ENCODE data around the gene ARMH3. TPM values are rescaled to one million over a fixed set of nuclear protein-coding genes. Genes with fewer than 3 reads are reported as not detected.

Gene ARMH3
- total RNA-seq, 5 donors from 2014 or later (not counting 1 experiment from before 2014, with no cell fraction given), result 26.4 to 30.0 (median 27.2) TPM

- Mint-ChIP-seq H3K27me3 (no peaks in the 10 kb centered on the region), H3K36me3 (peaks cover 44% of the 10 kb centered on the region), H3K4me1 (peaks cover 11 to 19% (median 15%) of the 10 kb centered on the region in 3 donors), H3K9me3 (no peaks in the 10 kb centered on the region), H3K27ac (no peak overlapping the region), H3K4me3 (no peak overlapping the region)
- POLR2A ChIA-PET, result no interaction called here
- no peak overlapping the region for H3K4me3 ChIP-seq (ENCODE audit: control insufficient read depth in 1 of 2, extremely low read depth in 1 of 2, low read length in 1 of 2)
- no peaks in the 10 kb centered on the region for H3K9me3 ChIP-seq
- 91% methylated on average over 4 of the region's 4 CpGs for WGBS (ENCODE audit: insufficient coverage)
- H3K36me3 ChIP-seq (ENCODE audit: control insufficient read depth in 2 of 2, extremely low read depth in 1 of 2, insufficient read depth in 1 of 2, low read length in 1 of 2), result peaks cover 16 to 40% of the 10 kb centered on the region in 2 donors
- ATAC-seq (replicated peaks in 1 of 4), result no peak
- CTCF ChIA-PET, result interaction anchor here in 1 of 2 donors (1.3 kb wide), 2 partner anchors 41 to 162 kb away, joined by 3 to 4 read pairs; no protein-coding TSS in a partner anchor
- H3K27ac ChIP-seq (ENCODE audit: low read length), result no peak overlapping the region
- peaks cover 2 to 8% of the 10 kb centered on the region in 2 experiments for H3K4me1 ChIP-seq (ENCODE audit: control insufficient read depth in 1 of 2, extremely low read depth in 1 of 2, insufficient read depth in 2 of 2, low read length in 2 of 2)
- no peak for DNase-seq
- peaks cover 0 to 15% of the 10 kb centered on the region in 2 experiments for H3K27me3 ChIP-seq (replicated peaks in 1 of 2; ENCODE audit: control insufficient read depth in 2 of 2, extremely low read depth in 1 of 2, insufficient read depth in 2 of 2, low read length in 1 of 2)
These were observed 207.6 kb downstream of the ARMH3 start for GRCh38 chr10:101848408-101848807.

GRCh38 chr10:101845893-101846292 is 210.1 kb downstream of the ARMH3 start:
- no peak for ATAC-seq (replicated peaks in 1 of 4)
- ChIA-PET POLR2A (no interaction called here), CTCF (interaction anchor here (0.6 to 0.7 kb wide), 2 partner anchors 17 to 129 kb away, joined by 4 read pairs; no protein-coding TSS in a partner anchor)
- DNase-seq, result no peak
- H3K36me3 Mint-ChIP-seq, result peaks cover 38% of the 10 kb centered on the region
- no peak overlapping the region for H3K4me3 Mint-ChIP-seq
- no CpG with 5 or more reads among the region's 3 CpGs for WGBS (ENCODE audit: insufficient coverage)
- H3K4me3 ChIP-seq (ENCODE audit: control insufficient read depth in 1 of 2, extremely low read depth in 1 of 2, low read length in 1 of 2), result no peak overlapping the region
- no peaks in the 10 kb centered on the region for H3K9me3 Mint-ChIP-seq
- H3K4me1 Mint-ChIP-seq, result peaks cover 31 to 39% (median 32%) of the 10 kb centered on the region in 3 donors
- H3K27ac ChIP-seq (ENCODE audit: low read length), result no peak overlapping the region
- H3K27me3 Mint-ChIP-seq, result no peaks in the 10 kb centered on the region
- H3K27ac Mint-ChIP-seq, result no peak overlapping the region
- H3K27me3 ChIP-seq (replicated peaks in 1 of 2; ENCODE audit: control insufficient read depth in 2 of 2, extremely low read depth in 1 of 2, insufficient read depth in 2 of 2, low read length in 1 of 2), result peaks cover 0 to 24% of the 10 kb centered on the region in 2 experiments
- no peaks in the 10 kb centered on the region for H3K9me3 ChIP-seq
- peaks cover 4 to 22% of the 10 kb centered on the region in 2 experiments for H3K4me1 ChIP-seq (ENCODE audit: control insufficient read depth in 1 of 2, extremely low read depth in 1 of 2, insufficient read depth in 2 of 2, low read length in 2 of 2)
- peaks cover 13 to 37% of the 10 kb centered on the region in 2 donors for H3K36me3 ChIP-seq (ENCODE audit: control insufficient read depth in 2 of 2, extremely low read depth in 1 of 2, insufficient read depth in 1 of 2, low read length in 1 of 2)

- H3K4me1 Mint-ChIP-seq, result peaks cover 47 to 58% (median 47%) of the 10 kb centered on the region in 3 donors
- H3K4me3 Mint-ChIP-seq, result peak within 1 kb of the TSS; percentile 63 to 83 (median 71)
- Histone ChIP-seq H3K27me3 (replicated peaks in 1 of 2; ENCODE audit: control insufficient read depth in 2 of 2, extremely low read depth in 1 of 2, insufficient read depth in 2 of 2, low read length in 1 of 2) (peaks cover 0 to 25% of the 10 kb centered on the region in 2 experiments), H3K4me3 (ENCODE audit: control insufficient read depth in 1 of 2, extremely low read depth in 1 of 2, low read length in 1 of 2) (peak within 1 kb of the TSS; percentile 36 to 60), H3K9me3 (no peaks in the 10 kb centered on the region), H3K36me3 (ENCODE audit: control insufficient read depth in 2 of 2, extremely low read depth in 1 of 2, insufficient read depth in 1 of 2, low read length in 1 of 2) (peaks cover 13 to 20% of the 10 kb centered on the region in 2 donors), H3K4me1 (ENCODE audit: control insufficient read depth in 1 of 2, extremely low read depth in 1 of 2, insufficient read depth in 2 of 2, low read length in 2 of 2) (peaks cover 16 to 40% of the 10 kb centered on the region in 2 experiments), H3K27ac (ENCODE audit: low read length) (no peak within 1 kb of the TSS)
- WGBS (ENCODE audit: insufficient coverage), result 32% methylated on average over 40 of the region's 60 CpGs
- H3K27ac Mint-ChIP-seq, result peak within 1 kb of the TSS in 1 of 2 donors; percentile 0
- H3K36me3 Mint-ChIP-seq, result peaks cover 22% of the 10 kb centered on the region
- H3K9me3 Mint-ChIP-seq, result no peaks in the 10 kb centered on the region
- ATAC-seq (replicated peaks in 1 of 4), result peak; percentile 46 to 74 (median 50)
- CTCF ChIA-PET, result interaction anchor here (0.7 to 4.4 kb wide), 8 partner anchors 15 to 300 kb away, joined by 3 to 62 read pairs (median 3); no protein-coding TSS in a partner anchor
- no peaks in the 10 kb centered on the region for H3K27me3 Mint-ChIP-seq
- POLR2A ChIA-PET, result interaction anchor here in 1 of 2 donors (0.6 kb wide), 1 partner anchor 16 kb away, joined by 3 read pairs; no protein-coding TSS in a partner anchor
- peak in 34 of 35 experiments; percentile 40 to 79 (median 68) for DNase-seq
These were observed 212.6 kb downstream of the ARMH3 start, which contains the start of gene KCNIP2 for GRCh38 chr10:101843032-101844021. KCNIP2 (minus strand) TSS chr10:101843800; CDS start chr10:101843568, 232 bp downstream.

GRCh38 chr10:101841826-101842225 is 214.1 kb downstream of the ARMH3 start:
- Mint-ChIP-seq H3K9me3 (no peaks in the 10 kb centered on the region), H3K4me1 (peaks cover 47 to 58% (median 47%) of the 10 kb centered on the region in 3 donors), H3K36me3 (peaks cover 7% of the 10 kb centered on the region), H3K27me3 (no peaks in the 10 kb centered on the region), H3K27ac (no peak overlapping the region), H3K4me3 (peak overlapping the region in 1 of 3 donors; percentile 83)
- Histone ChIP-seq H3K27me3 (replicated peaks in 1 of 2; ENCODE audit: control insufficient read depth in 2 of 2, extremely low read depth in 1 of 2, insufficient read depth in 2 of 2, low read length in 1 of 2) (peaks cover 0 to 20% of the 10 kb centered on the region in 2 experiments), H3K4me3 (ENCODE audit: control insufficient read depth in 1 of 2, extremely low read depth in 1 of 2, low read length in 1 of 2) (no peak overlapping the region), H3K4me1 (ENCODE audit: control insufficient read depth in 1 of 2, extremely low read depth in 1 of 2, insufficient read depth in 2 of 2, low read length in 2 of 2) (peaks cover 16 to 40% of the 10 kb centered on the region in 2 experiments), H3K9me3 (no peaks in the 10 kb centered on the region), H3K27ac (ENCODE audit: low read length) (no peak overlapping the region), H3K36me3 (ENCODE audit: control insufficient read depth in 2 of 2, extremely low read depth in 1 of 2, insufficient read depth in 1 of 2, low read length in 1 of 2) (peaks cover 7 to 9% of the 10 kb centered on the region in 2 donors)
- POLR2A ChIA-PET, result interaction anchor here in 1 of 2 donors (1.7 kb wide), 1 partner anchor 23 kb away, joined by 5 read pairs; no protein-coding TSS in a partner anchor
- CTCF ChIA-PET, result interaction anchor here (0.6 to 4.4 kb wide), 17 partner anchors 9 to 627 kb away, joined by 3 to 62 read pairs (median 4); partner anchors contain the start of gene OGA (in 1 of the 2)
- ATAC-seq (replicated peaks in 1 of 4), result no peak
- DNase-seq, result no peak

- Histone ChIP-seq H3K9me3 (no peaks in the 10 kb centered on the region), H3K27ac (ENCODE audit: low read length) (no peak overlapping the region), H3K36me3 (ENCODE audit: control insufficient read depth in 2 of 2, extremely low read depth in 1 of 2, insufficient read depth in 1 of 2, low read length in 1 of 2) (peaks cover 3 to 4% of the 10 kb centered on the region in 2 donors), H3K27me3 (replicated peaks in 1 of 2; ENCODE audit: control insufficient read depth in 2 of 2, extremely low read depth in 1 of 2, insufficient read depth in 2 of 2, low read length in 1 of 2) (peaks cover 0 to 20% of the 10 kb centered on the region in 2 experiments), H3K4me3 (ENCODE audit: control insufficient read depth in 1 of 2, extremely low read depth in 1 of 2, low read length in 1 of 2) (peak overlapping the region; percentile 42 to 65), H3K4me1 (ENCODE audit: control insufficient read depth in 1 of 2, extremely low read depth in 1 of 2, insufficient read depth in 2 of 2, low read length in 2 of 2) (peaks cover 16 to 46% of the 10 kb centered on the region in 2 experiments)
- POLR2A ChIA-PET, result interaction anchor here (0.6 to 1.7 kb wide), 3 partner anchors 22 to 395 kb away, joined by 3 to 17 read pairs (median 5); no protein-coding TSS in a partner anchor
- peak in 34 of 35 experiments; percentile 40 to 82 (median 59) for DNase-seq
- Mint-ChIP-seq H3K27me3 (no peaks in the 10 kb centered on the region), H3K9me3 (no peaks in the 10 kb centered on the region), H3K4me1 (peaks cover 50 to 62% (median 51%) of the 10 kb centered on the region in 3 donors), H3K4me3 (peak overlapping the region; percentile 83 to 87 (median 83)), H3K27ac (peak overlapping the region in 1 of 2 donors; percentile 25), H3K36me3 (peaks cover 2% of the 10 kb centered on the region)
- WGBS (ENCODE audit: insufficient coverage), result 10% methylated on average over 42 of the region's 46 CpGs
- CTCF ChIA-PET, result interaction anchor here (0.5 to 4.4 kb wide), 25 partner anchors 9 to 1430 kb away, joined by 3 to 62 read pairs (median 4); partner anchors contain the start of gene OGA (in 1 of the 2)
- peak; percentile 55 to 60 (median 57) for ATAC-seq (replicated peaks in 1 of 4)
These were observed 215.1 kb downstream of the ARMH3 start for GRCh38 chr10:101840741-101841453.
